GM10248 (cell line): ENCODE measurements around the gene SPANXN4.

ENCODE experiments used
- CTCF ChIA-PET: fragments of 300-600 bp; sonication (Branson Sonifier 250); formaldehyde crosslinking; extraction: SDS; loops from one replicate; lab custom pipeline; 2021; ENCODE audit warnings: antibody characterized with exemption; lab: Yijun Ruan, JAX
- POLR2A ChIA-PET: fragments of 350-650 bp; sonication (Branson Sonifier 250); formaldehyde crosslinking; extraction: SDS; loops from one replicate; lab custom pipeline; 2020; ENCODE audit warnings: antibody characterized with exemption; lab: Yijun Ruan, JAX
- DNase-seq: peaks from one replicate; pipeline ENCODE4 v3.0.0; 2012; ENCODE audit errors: extremely low spot score
- TF ChIP-seq, protein P1 (sequence below): IDR thresholded peaks from 2 replicates; pipeline ENCODE4 v1.5.1; 2012; ENCODE audit warnings: mild to moderate bottlenecking, low read depth; ENCODE audit errors: extremely low read depth, missing control alignments, control extremely low read depth

Gene SPANXN4

DNA sequence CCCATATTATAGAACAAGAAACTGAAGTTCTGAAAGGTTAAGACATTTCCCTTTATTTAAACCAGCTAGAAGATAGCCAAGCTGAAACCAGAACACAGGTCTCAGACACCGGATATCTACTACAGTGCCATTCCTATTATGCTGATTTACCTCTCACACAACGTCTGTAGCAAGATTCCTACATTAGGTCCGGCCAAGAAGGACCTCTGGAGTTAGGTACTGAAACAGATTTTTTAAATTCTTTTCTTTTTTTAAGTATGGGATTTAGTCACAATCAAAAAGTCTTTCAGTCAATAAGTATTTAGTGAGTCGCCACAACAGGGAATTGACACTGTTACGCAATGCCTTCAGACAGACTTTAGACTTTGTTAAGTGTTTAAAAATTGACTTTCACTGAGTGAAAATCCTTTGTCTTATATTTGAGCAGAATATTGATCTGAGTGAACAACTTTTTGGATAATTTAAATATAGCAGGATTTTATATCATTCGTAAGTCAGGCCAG lies 26.5 kb upstream of the SPANXN4 start:
- POLR2A ChIA-PET, result no interaction called here
- DNase-seq, result no peak
- TF ChIP-seq, protein P1, sequence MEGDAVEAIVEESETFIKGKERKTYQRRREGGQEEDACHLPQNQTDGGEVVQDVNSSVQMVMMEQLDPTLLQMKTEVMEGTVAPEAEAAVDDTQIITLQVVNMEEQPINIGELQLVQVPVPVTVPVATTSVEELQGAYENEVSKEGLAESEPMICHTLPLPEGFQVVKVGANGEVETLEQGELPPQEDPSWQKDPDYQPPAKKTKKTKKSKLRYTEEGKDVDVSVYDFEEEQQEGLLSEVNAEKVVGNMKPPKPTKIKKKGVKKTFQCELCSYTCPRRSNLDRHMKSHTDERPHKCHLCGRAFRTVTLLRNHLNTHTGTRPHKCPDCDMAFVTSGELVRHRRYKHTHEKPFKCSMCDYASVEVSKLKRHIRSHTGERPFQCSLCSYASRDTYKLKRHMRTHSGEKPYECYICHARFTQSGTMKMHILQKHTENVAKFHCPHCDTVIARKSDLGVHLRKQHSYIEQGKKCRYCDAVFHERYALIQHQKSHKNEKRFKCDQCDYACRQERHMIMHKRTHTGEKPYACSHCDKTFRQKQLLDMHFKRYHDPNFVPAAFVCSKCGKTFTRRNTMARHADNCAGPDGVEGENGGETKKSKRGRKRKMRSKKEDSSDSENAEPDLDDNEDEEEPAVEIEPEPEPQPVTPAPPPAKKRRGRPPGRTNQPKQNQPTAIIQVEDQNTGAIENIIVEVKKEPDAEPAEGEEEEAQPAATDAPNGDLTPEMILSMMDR, result no peak
- CTCF ChIA-PET, result no interaction called here

DNA sequence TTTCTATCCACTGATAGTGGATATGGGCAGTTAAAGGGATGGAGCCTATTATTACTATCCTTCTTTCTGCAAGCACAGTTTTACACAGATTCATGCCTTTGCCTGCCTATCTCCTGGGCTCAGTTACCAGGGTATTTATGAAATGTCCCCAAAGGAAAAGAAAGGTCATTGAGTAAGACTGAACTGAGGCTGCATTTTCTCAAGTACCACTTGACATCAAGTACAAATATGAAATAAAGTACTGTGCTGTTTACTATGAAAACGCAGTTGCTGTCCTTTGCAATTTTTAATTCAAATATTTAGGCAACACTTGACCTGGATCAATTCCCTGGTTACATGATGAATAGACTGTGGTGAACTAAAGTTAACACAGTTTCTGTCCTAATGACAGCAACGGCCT lies 23.5 kb upstream of the SPANXN4 start:
- CTCF ChIA-PET, result no interaction called here
- TF ChIP-seq, protein P1, result no peak
- no peak for DNase-seq
- POLR2A ChIA-PET, result no interaction called here

DNA sequence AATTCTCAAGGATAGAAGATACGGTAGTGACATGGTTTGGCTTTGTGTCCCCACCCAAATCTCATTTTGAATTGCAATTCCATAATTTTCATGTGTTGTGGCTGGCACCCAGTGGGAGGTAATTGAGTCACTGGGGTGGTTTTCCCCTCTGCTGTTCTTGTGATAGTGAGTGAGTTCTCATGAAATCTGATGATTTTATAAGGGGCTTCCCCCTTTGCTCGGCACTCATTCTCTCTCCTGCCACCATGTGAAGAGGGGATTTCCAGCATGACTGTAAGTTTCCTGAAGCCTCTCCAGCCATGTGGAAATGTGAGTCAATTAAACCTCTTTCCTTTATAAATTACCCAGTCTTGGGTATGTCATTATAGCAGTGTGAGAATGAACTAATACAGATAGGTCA lies 8.5 kb upstream of the SPANXN4 start:
- TF ChIP-seq, protein P1, result no peak
- ChIA-PET POLR2A (no interaction called here), CTCF (no interaction called here)
- DNase-seq, result no peak

DNA sequence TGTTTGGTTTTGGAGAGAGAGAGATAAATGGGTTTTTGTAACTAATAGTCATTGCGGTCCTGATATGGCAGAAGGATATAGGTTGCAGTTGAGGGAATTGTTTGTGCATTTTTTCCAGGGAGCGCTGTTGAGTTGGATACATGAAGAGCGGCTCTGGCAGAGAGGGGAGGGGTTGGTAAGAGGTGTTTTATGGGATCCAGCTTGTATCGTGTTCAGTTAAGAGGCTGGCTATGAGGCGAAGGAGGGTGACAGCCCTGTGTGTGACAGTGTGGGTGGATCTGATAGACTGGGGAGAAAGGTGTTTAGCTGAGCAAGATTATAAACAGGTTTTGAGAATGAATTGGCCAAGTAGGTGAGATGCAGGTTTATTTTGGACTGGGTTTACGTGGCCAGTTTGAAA lies 1.5 kb downstream of the SPANXN4 start:
- ChIA-PET CTCF (no interaction called here), POLR2A (no interaction called here)
- TF ChIP-seq, protein P1, result no peak
- no peak for DNase-seq

DNA sequence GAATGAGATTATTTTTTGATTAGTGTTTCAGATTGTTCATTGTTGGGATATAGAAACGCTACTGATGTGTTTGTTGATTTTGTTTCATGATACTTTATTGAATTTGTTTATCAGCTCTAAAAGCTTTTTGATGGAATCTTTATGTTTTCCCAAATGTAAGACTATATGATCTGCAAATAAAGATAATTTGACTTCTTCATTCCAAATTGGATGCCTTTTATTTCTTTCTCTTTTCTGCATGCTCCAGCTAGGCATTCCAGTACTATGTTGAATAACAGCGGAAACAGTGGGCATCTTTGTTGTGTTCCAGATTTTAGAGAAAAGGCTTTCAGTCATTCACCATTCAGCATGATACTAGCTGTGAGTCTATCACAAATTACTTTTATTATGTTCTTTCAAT lies 21.8 kb downstream of the SPANXN4 start:
- TF ChIP-seq, protein P1, result no peak
- CTCF ChIA-PET, result no interaction called here
- POLR2A ChIA-PET, result no interaction called here

GRCh38 chrX:143058120-143058519 lies 32.4 kb downstream of the SPANXN4 start:
- TF ChIP-seq, protein P1, result no peak
- no peak for DNase-seq
- POLR2A ChIA-PET, result no interaction called here
- CTCF ChIA-PET, result no interaction called here

More for the DNA sequence above, 21.8 kb downstream of the SPANXN4 start:
- no peak for DNase-seq

GRCh38 chrX:143081231-143081630 lies 55.5 kb downstream of the SPANXN4 start:
- DNase-seq, result no peak

More at GRCh38 chrX:143081231-143081630, 55.5 kb downstream of the SPANXN4 start:
- TF ChIP-seq, protein P1, result no peak
- ChIA-PET CTCF (no interaction called here), POLR2A (no interaction called here)
